GM23338 (cell line): ENCODE data around the gene GID4.

ENCODE experiments used
- CREB1 ChIP-seq: fragments of 250-450 bp; sonication (Bioruptor Pico); IDR thresholded peaks from 2 replicates; pipeline ENCODE4 v1.5.0; 2020; ENCODE audit warnings: low read depth, mild to moderate bottlenecking, moderate library complexity
- EZH2 ChIP-seq: fragments of 200-600 bp; sonication (generic); IDR thresholded peaks from one replicate; pipeline ENCODE4 v1.8.0; 2017; ENCODE audit warnings: antibody characterized with exemption, mild to moderate bottlenecking, low read depth; ENCODE audit not compliant: unreplicated experiment
- EZH2phosphoT487 ChIP-seq: fragments of 200-600 bp; sonication (generic); IDR thresholded peaks from one replicate; pipeline ENCODE4 v1.8.1; 2018; ENCODE audit warnings: antibody characterized with exemption; ENCODE audit not compliant: unreplicated experiment
- JUNB ChIP-seq: IDR thresholded peaks from one replicate; pipeline ENCODE4 v1.6.1; 2016; ENCODE audit warnings: antibody characterized with exemption; ENCODE audit not compliant: unreplicated experiment
- POLR2AphosphoS5 ChIP-seq: IDR thresholded peaks from 2 replicates; pipeline ENCODE4 v1.6.1; 2016; ENCODE audit warnings: antibody characterized with exemption, low read depth
- STAT1 ChIP-seq: IDR thresholded peaks from one replicate; pipeline ENCODE4 v1.6.1; 2016; ENCODE audit warnings: antibody characterized with exemption; ENCODE audit not compliant: unreplicated experiment
- TF ChIP-seq, protein P1 (sequence below), 2 experiments: fragments of 200-600 bp in 1 of 2; sonication (generic) in 1 of 2; conservative IDR thresholded peaks; 2 replicates each; pipeline versions ENCODE4 v1.5.1 to v1.6.1; 2016 to 2017; ENCODE audit warnings: antibody characterized with exemption in 2 of 2, low read depth in 2 of 2, mild to moderate bottlenecking in 2 of 2, moderate library complexity in 1 of 2

GRCh38 chr17:18038149-18038850 is 908 bp upstream of the GID4 start:
- TF ChIP-seq EZH2 (no peak), POLR2AphosphoS5 (no peak), STAT1 (no peak), EZH2phosphoT487 (no peak), CREB1 (CRISPR knock-in tag) (no peak), JUNB (no peak)
- TF ChIP-seq, protein P1, sequence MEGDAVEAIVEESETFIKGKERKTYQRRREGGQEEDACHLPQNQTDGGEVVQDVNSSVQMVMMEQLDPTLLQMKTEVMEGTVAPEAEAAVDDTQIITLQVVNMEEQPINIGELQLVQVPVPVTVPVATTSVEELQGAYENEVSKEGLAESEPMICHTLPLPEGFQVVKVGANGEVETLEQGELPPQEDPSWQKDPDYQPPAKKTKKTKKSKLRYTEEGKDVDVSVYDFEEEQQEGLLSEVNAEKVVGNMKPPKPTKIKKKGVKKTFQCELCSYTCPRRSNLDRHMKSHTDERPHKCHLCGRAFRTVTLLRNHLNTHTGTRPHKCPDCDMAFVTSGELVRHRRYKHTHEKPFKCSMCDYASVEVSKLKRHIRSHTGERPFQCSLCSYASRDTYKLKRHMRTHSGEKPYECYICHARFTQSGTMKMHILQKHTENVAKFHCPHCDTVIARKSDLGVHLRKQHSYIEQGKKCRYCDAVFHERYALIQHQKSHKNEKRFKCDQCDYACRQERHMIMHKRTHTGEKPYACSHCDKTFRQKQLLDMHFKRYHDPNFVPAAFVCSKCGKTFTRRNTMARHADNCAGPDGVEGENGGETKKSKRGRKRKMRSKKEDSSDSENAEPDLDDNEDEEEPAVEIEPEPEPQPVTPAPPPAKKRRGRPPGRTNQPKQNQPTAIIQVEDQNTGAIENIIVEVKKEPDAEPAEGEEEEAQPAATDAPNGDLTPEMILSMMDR (conservative IDR thresholded peaks at IDR 0.05; ENCODE audit: low read depth in 2 of 2): no peak
